ENCODE data around the gene INTU.

- TF ChIP-seq CTCF (IDR thresholded peaks at IDR 0.05) (no peak), POLR2AphosphoS5 (IDR thresholded peaks at IDR 0.05; ENCODE audit: low read depth, low read length) (no peak)
These were observed 126.6 kb downstream of the INTU start for GRCh38 chr4:127759228-127759820.

All from Panc1 (cell line).